Cardiac fibroblast (primary cell): ENCODE results near the gene DDX6.

Source experiments
- DNase-seq, 2 donors: peaks; one replicate each; pipeline versions ENCODE4 v3.0.0 to v3.0.0-alpha.2; 2010; ENCODE audit warnings: low read depth in 2 of 2
- H3K4me3 ChIP-seq, 2 donors: replicated peaks in 1 of 2; 1 replicate in 1 of 2; 2 replicates in 1 of 2; pipeline ENCODE4 v1.5.1; 2011; ENCODE audit warnings: low read depth in 2 of 2, low read length in 2 of 2, mild to moderate bottlenecking in 2 of 2, moderate library complexity in 1 of 2
- CTCF ChIP-seq: IDR thresholded peaks from one replicate; pipeline ENCODE4 v1.5.1; 2011; ENCODE audit warnings: low read depth, mild to moderate bottlenecking, low read length, inconsistent platforms

DDX6 gene

GRCh38 chr11:118757876-118758399, 33.0 kb downstream of the DDX6 start:
- TF ChIP-seq CTCF, result no peak
- no peak overlapping the region for H3K4me3 ChIP-seq
- DNase-seq, result no peak

GRCh38 chr11:118752654-118753053, 38.3 kb downstream of the DDX6 start:
- no peak overlapping the region for H3K4me3 ChIP-seq
- no peak for TF ChIP-seq CTCF
- DNase-seq, result no peak

- H3K4me3 ChIP-seq, result no peak overlapping the region
- no peak for TF ChIP-seq CTCF
- no peak for DNase-seq
These were observed 41.5 kb downstream of the DDX6 start for GRCh38 chr11:118749429-118749828.

- H3K4me3 ChIP-seq, result no peak overlapping the region
- no peak for DNase-seq
- TF ChIP-seq CTCF, result no peak
These were observed 42.9 kb downstream of the DDX6 start for GRCh38 chr11:118748056-118748455.

- DNase-seq, result peak; percentile 15 to 22
- H3K4me3 ChIP-seq, result no peak overlapping the region
- TF ChIP-seq CTCF, result no peak
These were observed 43.9 kb downstream of the DDX6 start for GRCh38 chr11:118746988-118747585.

GRCh38 chr11:118744046-118744445, 46.9 kb downstream of the DDX6 start:
- H3K4me3 ChIP-seq, result no peak overlapping the region
- DNase-seq, result no peak
- no peak for TF ChIP-seq CTCF

- TF ChIP-seq CTCF, result no peak
- no peak overlapping the region for H3K4me3 ChIP-seq
- DNase-seq, result peak in 1 of 2 donors; percentile 56
These were observed 48.7 kb downstream of the DDX6 start for GRCh38 chr11:118742304-118742703.
